ENCODE results near the gene LIPG. TPM values are rescaled to one million over a fixed set of nuclear protein-coding genes. Genes with fewer than 3 reads are reported as not detected.

Gene LIPG
- polyA plus RNA-seq, 1 donor from 2014 or later: 0.85 TPM

DNA sequence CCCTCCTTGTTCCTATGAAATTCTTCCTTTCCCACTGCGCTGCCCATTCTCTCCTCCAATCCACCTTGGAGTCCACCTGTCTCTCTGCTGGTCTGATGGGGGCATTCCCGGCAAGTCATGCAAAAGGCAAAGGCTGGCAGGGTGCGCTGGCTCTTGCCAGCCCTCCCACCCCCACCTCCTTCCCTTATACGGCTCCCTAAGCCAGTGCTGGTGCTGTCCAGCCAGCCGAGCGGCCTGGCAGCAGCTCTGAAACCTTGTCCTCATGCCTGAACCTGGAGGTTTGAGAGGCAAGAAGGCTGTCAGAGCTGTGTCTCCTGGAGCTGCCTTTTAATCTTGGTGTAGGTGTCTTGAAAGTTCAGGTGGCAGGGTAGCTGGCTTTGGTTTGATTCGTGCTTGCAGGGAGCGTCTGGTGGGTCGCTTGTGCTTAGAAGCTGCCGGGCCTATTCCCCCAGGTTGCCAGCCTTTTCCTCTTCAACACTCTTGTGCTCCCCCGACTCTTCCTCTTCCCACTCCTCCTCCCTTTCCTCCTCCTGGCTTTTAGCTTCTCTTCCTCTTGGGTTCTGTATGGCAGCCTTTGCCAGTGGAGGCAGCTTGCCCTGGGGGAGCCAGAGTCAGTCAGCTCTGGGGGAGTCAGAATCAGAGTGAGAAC is 748 bp downstream of the LIPG start:
- no peaks in the 10 kb centered on the region for H3K9me3 ChIP-seq (ENCODE audit: low read length)

DNA sequence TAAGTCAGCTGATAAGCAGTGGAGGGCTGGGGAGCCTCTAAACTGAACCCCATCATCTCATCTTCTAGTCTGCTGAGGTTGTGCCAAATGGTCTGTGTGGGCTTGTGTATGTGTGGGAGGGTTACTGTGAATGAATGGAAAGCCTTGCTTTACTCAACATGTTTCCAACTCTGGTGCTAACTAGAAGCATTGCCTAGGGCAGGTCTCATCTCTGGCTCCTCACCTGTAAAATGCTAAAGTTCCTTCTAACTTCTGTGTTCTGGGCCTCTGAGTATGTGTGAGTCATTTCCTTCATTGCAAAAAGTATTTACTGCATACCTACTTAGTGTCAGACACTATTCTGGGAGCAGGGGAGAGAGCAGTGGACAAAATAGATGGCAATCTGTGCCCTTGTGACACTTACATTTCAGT is 1.3 kb downstream of the LIPG start:
- Histone ChIP-seq H3K9ac (ENCODE audit: low read length) (no peak overlapping the region), H2AFZ (ENCODE audit: low read depth, low read length) (no peak overlapping the region), H3K9me2 (ENCODE audit: insufficient read depth, low read length) (no peaks in the 10 kb centered on the region), H3K4me3 (ENCODE audit: low read length) (no peak overlapping the region), H3K79me2 (replicated peaks; ENCODE audit: insufficient read depth, low read length) (no peaks in the 10 kb centered on the region), H3K27ac (ENCODE audit: low read length) (no peak overlapping the region), H3K27me3 (ENCODE audit: insufficient read depth, low read depth, low read length) (peaks cover 34% of the 10 kb centered on the region), H3K9me3 (ENCODE audit: low read length) (no peaks in the 10 kb centered on the region), H3F3A (ENCODE audit: insufficient read depth, low read length, poor library complexity, severe bottlenecking) (no peaks in the 10 kb centered on the region), H3K4me2 (ENCODE audit: low read length) (no peak overlapping the region), H3K36me3 (ENCODE audit: insufficient read depth, low read length) (no peaks in the 10 kb centered on the region), H4K20me1 (ENCODE audit: insufficient read depth) (no peaks in the 10 kb centered on the region)
- TF ChIP-seq EZH2 (IDR thresholded peaks at IDR 0.05; ENCODE audit: borderline replicate concordance, insufficient read depth, low read length, poor library complexity, severe bottlenecking) (no peak), EP300 (conservative IDR thresholded peaks at IDR 0.05; ENCODE audit: poor library complexity, severe bottlenecking) (no peak), MXI1 (conservative IDR thresholded peaks at IDR 0.05; ENCODE audit: poor library complexity, severe bottlenecking) (no peak), SMC3 (conservative IDR thresholded peaks at IDR 0.05; ENCODE audit: poor library complexity) (no peak)
- TF ChIP-seq, protein P1, sequence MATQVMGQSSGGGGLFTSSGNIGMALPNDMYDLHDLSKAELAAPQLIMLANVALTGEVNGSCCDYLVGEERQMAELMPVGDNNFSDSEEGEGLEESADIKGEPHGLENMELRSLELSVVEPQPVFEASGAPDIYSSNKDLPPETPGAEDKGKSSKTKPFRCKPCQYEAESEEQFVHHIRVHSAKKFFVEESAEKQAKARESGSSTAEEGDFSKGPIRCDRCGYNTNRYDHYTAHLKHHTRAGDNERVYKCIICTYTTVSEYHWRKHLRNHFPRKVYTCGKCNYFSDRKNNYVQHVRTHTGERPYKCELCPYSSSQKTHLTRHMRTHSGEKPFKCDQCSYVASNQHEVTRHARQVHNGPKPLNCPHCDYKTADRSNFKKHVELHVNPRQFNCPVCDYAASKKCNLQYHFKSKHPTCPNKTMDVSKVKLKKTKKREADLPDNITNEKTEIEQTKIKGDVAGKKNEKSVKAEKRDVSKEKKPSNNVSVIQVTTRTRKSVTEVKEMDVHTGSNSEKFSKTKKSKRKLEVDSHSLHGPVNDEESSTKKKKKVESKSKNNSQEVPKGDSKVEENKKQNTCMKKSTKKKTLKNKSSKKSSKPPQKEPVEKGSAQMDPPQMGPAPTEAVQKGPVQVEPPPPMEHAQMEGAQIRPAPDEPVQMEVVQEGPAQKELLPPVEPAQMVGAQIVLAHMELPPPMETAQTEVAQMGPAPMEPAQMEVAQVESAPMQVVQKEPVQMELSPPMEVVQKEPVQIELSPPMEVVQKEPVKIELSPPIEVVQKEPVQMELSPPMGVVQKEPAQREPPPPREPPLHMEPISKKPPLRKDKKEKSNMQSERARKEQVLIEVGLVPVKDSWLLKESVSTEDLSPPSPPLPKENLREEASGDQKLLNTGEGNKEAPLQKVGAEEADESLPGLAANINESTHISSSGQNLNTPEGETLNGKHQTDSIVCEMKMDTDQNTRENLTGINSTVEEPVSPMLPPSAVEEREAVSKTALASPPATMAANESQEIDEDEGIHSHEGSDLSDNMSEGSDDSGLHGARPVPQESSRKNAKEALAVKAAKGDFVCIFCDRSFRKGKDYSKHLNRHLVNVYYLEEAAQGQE (IDR thresholded peaks at IDR 0.05; ENCODE audit: borderline replicate concordance): no peak

More for the DNA sequence above, 748 bp downstream of the LIPG start:
- H3K9ac ChIP-seq (ENCODE audit: low read length): no peak overlapping the region
- no peak overlapping the region for H3K4me2 ChIP-seq (ENCODE audit: low read length)
- H3K36me3 ChIP-seq (ENCODE audit: insufficient read depth, low read length): no peaks in the 10 kb centered on the region
- H4K20me1 ChIP-seq (ENCODE audit: insufficient read depth): no peaks in the 10 kb centered on the region
- H3K4me3 ChIP-seq (ENCODE audit: low read length): peak overlapping the region; percentile 78
- H3F3A ChIP-seq (ENCODE audit: insufficient read depth, low read length, poor library complexity, severe bottlenecking): no peaks in the 10 kb centered on the region
- H3K27me3 ChIP-seq (ENCODE audit: insufficient read depth, low read depth, low read length): peaks cover 34% of the 10 kb centered on the region
- no peaks in the 10 kb centered on the region for H3K9me2 ChIP-seq (ENCODE audit: insufficient read depth, low read length)
- no peak overlapping the region for H3K27ac ChIP-seq (ENCODE audit: low read length)
- TF ChIP-seq EZH2 (IDR thresholded peaks at IDR 0.05; ENCODE audit: borderline replicate concordance, insufficient read depth, low read length, poor library complexity, severe bottlenecking) (no peak), EP300 (conservative IDR thresholded peaks at IDR 0.05; ENCODE audit: poor library complexity, severe bottlenecking) (no peak), RAD21 (conservative IDR thresholded peaks at IDR 0.05) (no peak)
- TF ChIP-seq, protein P1 (IDR thresholded peaks at IDR 0.05; ENCODE audit: borderline replicate concordance): no peak
- TF ChIP-seq, protein P2, sequence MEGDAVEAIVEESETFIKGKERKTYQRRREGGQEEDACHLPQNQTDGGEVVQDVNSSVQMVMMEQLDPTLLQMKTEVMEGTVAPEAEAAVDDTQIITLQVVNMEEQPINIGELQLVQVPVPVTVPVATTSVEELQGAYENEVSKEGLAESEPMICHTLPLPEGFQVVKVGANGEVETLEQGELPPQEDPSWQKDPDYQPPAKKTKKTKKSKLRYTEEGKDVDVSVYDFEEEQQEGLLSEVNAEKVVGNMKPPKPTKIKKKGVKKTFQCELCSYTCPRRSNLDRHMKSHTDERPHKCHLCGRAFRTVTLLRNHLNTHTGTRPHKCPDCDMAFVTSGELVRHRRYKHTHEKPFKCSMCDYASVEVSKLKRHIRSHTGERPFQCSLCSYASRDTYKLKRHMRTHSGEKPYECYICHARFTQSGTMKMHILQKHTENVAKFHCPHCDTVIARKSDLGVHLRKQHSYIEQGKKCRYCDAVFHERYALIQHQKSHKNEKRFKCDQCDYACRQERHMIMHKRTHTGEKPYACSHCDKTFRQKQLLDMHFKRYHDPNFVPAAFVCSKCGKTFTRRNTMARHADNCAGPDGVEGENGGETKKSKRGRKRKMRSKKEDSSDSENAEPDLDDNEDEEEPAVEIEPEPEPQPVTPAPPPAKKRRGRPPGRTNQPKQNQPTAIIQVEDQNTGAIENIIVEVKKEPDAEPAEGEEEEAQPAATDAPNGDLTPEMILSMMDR (IDR thresholded peaks at IDR 0.05; ENCODE audit: poor library complexity, severe bottlenecking): no peak
- H2AFZ ChIP-seq (ENCODE audit: low read depth, low read length): no peak overlapping the region
- no peaks in the 10 kb centered on the region for H3K79me2 ChIP-seq (replicated peaks; ENCODE audit: insufficient read depth, low read length)
